HEK293 (cell line): ENCODE data around the gene GMPR2.

Source experiments
- BCL11A ChIP-seq: fragments of 450-650 bp; formaldehyde crosslinking; IDR thresholded peaks from 2 replicates; pipeline ENCODE4 v1.5.1; 2016; ENCODE audit warnings: low read depth, missing biosample characterization, missing genetic modification characterization
- GLI4 ChIP-seq: fragments of 450-650 bp; formaldehyde crosslinking; IDR thresholded peaks from 2 replicates; pipeline ENCODE4 v1.5.1; 2016; ENCODE audit warnings: missing biosample characterization, missing genetic modification characterization
- GLIS2 ChIP-seq: fragments of 450-650 bp; formaldehyde crosslinking; IDR thresholded peaks from 2 replicates; pipeline ENCODE4 v1.5.1; 2016; ENCODE audit warnings: missing biosample characterization, missing genetic modification characterization
- HOXC10 ChIP-seq: sonication (generic); formaldehyde crosslinking; IDR thresholded peaks from 2 replicates; pipeline ENCODE4 v1.8.1; 2023; ENCODE audit warnings: mild to moderate bottlenecking, missing genetic modification reagents
- KLF16 ChIP-seq: fragments of 450-650 bp; formaldehyde crosslinking; IDR thresholded peaks from 2 replicates; pipeline ENCODE4 v1.5.1; 2017; ENCODE audit warnings: missing biosample characterization, missing genetic modification characterization
- SP3 ChIP-seq: fragments of 450-650 bp; formaldehyde crosslinking; IDR thresholded peaks from 2 replicates; pipeline ENCODE4 v1.5.1; 2016; ENCODE audit warnings: missing biosample characterization, missing genetic modification characterization
- TSHZ1 ChIP-seq: fragments of 450-650 bp; formaldehyde crosslinking; IDR thresholded peaks from 2 replicates; pipeline ENCODE4 v1.5.1; 2016; ENCODE audit warnings: missing biosample characterization, missing genetic modification characterization, borderline replicate concordance
- YY1 ChIP-seq: fragments of 450-650 bp; formaldehyde crosslinking; IDR thresholded peaks from 2 replicates; pipeline ENCODE4 v1.5.1; 2018; ENCODE audit warnings: missing biosample characterization, missing genetic modification characterization
- YY2 ChIP-seq: fragments of 450-650 bp; formaldehyde crosslinking; IDR thresholded peaks from 2 replicates; pipeline ENCODE4 v1.5.1; 2016; ENCODE audit warnings: missing biosample characterization, missing genetic modification characterization
- ZBTB10 ChIP-seq: fragments of 450-650 bp; formaldehyde crosslinking; IDR thresholded peaks from 2 replicates; pipeline ENCODE4 v1.5.1; 2016; ENCODE audit warnings: missing biosample characterization, missing genetic modification characterization
- ZBTB17 ChIP-seq: fragments of 450-650 bp; formaldehyde crosslinking; IDR thresholded peaks from 2 replicates; pipeline ENCODE4 v1.5.1; 2016; ENCODE audit warnings: missing biosample characterization, missing genetic modification characterization
- ZBTB21 ChIP-seq: fragments of 450-650 bp; formaldehyde crosslinking; IDR thresholded peaks from 2 replicates; pipeline ENCODE4 v1.5.1; 2017; ENCODE audit warnings: missing biosample characterization, missing genetic modification characterization
- ZBTB49 ChIP-seq: fragments of 450-650 bp; formaldehyde crosslinking; IDR thresholded peaks from 2 replicates; pipeline ENCODE4 v1.5.1; 2016; ENCODE audit warnings: missing biosample characterization, missing genetic modification characterization, low read depth
- ZBTB8A ChIP-seq: fragments of 450-650 bp; formaldehyde crosslinking; IDR thresholded peaks from 2 replicates; pipeline ENCODE4 v1.5.1; 2016; ENCODE audit warnings: missing biosample characterization, missing genetic modification characterization
- ZEB2 ChIP-seq: fragments of 450-650 bp; formaldehyde crosslinking; IDR thresholded peaks from 2 replicates; pipeline ENCODE4 v1.5.1; 2016; ENCODE audit warnings: missing biosample characterization, missing genetic modification characterization
- ZIC2 ChIP-seq: fragments of 450-650 bp; formaldehyde crosslinking; IDR thresholded peaks from 2 replicates; pipeline ENCODE4 v1.5.1; 2016; ENCODE audit warnings: missing biosample characterization, missing genetic modification characterization
- ZNF148 ChIP-seq: fragments of 450-650 bp; formaldehyde crosslinking; IDR thresholded peaks from 2 replicates; pipeline ENCODE4 v1.5.0; 2017; ENCODE audit warnings: missing biosample characterization, missing genetic modification characterization, borderline replicate concordance
- ZNF184 ChIP-seq: fragments of 450-650 bp; IDR thresholded peaks from 2 replicates; pipeline ENCODE4 v1.5.1; 2018; ENCODE audit warnings: missing biosample characterization, mild to moderate bottlenecking, missing genetic modification characterization
- ZNF26 ChIP-seq: fragments of 450-650 bp; formaldehyde crosslinking; IDR thresholded peaks from 2 replicates; pipeline ENCODE4 v1.5.1; 2016; ENCODE audit warnings: missing biosample characterization, missing genetic modification characterization
- ZNF266 ChIP-seq: fragments of 450-650 bp; formaldehyde crosslinking; IDR thresholded peaks from 2 replicates; pipeline ENCODE4 v1.5.1; 2016; ENCODE audit warnings: missing biosample characterization, missing genetic modification characterization, low read depth
- ZNF354C ChIP-seq: fragments of 450-650 bp; formaldehyde crosslinking; IDR thresholded peaks from 2 replicates; pipeline ENCODE4 v1.5.1; 2016; ENCODE audit warnings: missing biosample characterization, missing genetic modification characterization, low read depth, borderline replicate concordance
- ZNF501 ChIP-seq: fragments of 450-650 bp; formaldehyde crosslinking; IDR thresholded peaks from 2 replicates; pipeline ENCODE4 v1.5.1; 2016; ENCODE audit warnings: missing biosample characterization, missing genetic modification characterization
- ZNF544 ChIP-seq: fragments of 450-650 bp; formaldehyde crosslinking; IDR thresholded peaks from 2 replicates; pipeline ENCODE4 v1.5.0; 2017; ENCODE audit warnings: missing biosample characterization, missing genetic modification characterization
- ZNF560 ChIP-seq: fragments of 450-650 bp; formaldehyde crosslinking; IDR thresholded peaks from 2 replicates; pipeline ENCODE4 v1.5.1; 2017; ENCODE audit warnings: missing biosample characterization, missing genetic modification characterization, borderline replicate concordance
- ZNF600 ChIP-seq: fragments of 450-650 bp; formaldehyde crosslinking; IDR thresholded peaks from 2 replicates; pipeline ENCODE4 v1.5.1; 2016; ENCODE audit warnings: missing biosample characterization, missing genetic modification characterization
- ZNF626 ChIP-seq: fragments of 450-650 bp; sonication (Bioruptor Pico); formaldehyde crosslinking; IDR thresholded peaks from 2 replicates; pipeline ENCODE4 v1.5.1; 2018; ENCODE audit warnings: missing biosample characterization, missing genetic modification characterization, inconsistent platforms
- ZNF792 ChIP-seq: fragments of 450-650 bp; formaldehyde crosslinking; IDR thresholded peaks from 2 replicates; pipeline ENCODE4 v1.5.1; 2016; ENCODE audit warnings: missing biosample characterization, missing genetic modification characterization

Gene GMPR2

GRCh38 chr14:24212924-24213865 is 19.5 kb upstream of the GMPR2 start, which contains the start of gene CHMP4A (continued):
- TF ChIP-seq ZNF560 (tag by site-specific recombination) (no peak), ZBTB8A (tag by site-specific recombination) (peak; percentile 88), GLIS2 (tag by site-specific recombination) (peak; percentile 88), YY1 (peak; percentile 71), SP3 (peak; percentile 88), TSHZ1 (tag by site-specific recombination) (no peak; the same call in 1 of the 2 replicates), ZBTB17 (tag by site-specific recombination) (peak; percentile 97), ZEB2 (tag by site-specific recombination) (peak; percentile 76; the same call in 1 of the 2 replicates), ZNF184 (tag by site-specific recombination) (0 out of 2 replicates have a peak, but pooled peaks have one; percentile 38), ZBTB10 (peak; percentile 62), ZNF354C (tag by site-specific recombination) (no peak), ZNF792 (tag by site-specific recombination) (no peak), ZNF544 (tag by site-specific recombination) (no peak), ZNF266 (tag by site-specific recombination) (no peak), YY2 (peak; percentile 38; the same call in 1 of the 2 replicates), KLF16 (tag by site-specific recombination) (peak; percentile 83), ZBTB49 (no peak), ZNF600 (peak; percentile 84), ZNF501 (tag by site-specific recombination) (peak; percentile 91), HOXC10 (CRISPR knock-in tag) (no peak), ZBTB21 (tag by site-specific recombination) (peak; percentile 51; the same call in 1 of the 2 replicates), ZNF626 (tag by site-specific recombination) (no peak), ZNF26 (tag by site-specific recombination) (no peak), GLI4 (tag by site-specific recombination) (no peak), ZNF148 (tag by site-specific recombination) (no peak), ZIC2 (tag by site-specific recombination) (peak; percentile 23; the same call in 1 of the 2 replicates), BCL11A (no peak)
